OCI-LY7 (cell line): ENCODE results near the gene FASTKD1. TPM values are rescaled to one million over a fixed set of nuclear protein-coding genes. Genes with fewer than 3 reads are reported as not detected.

Experiments
- BruUV-seq: library from RNA; stranded (reverse); fragments of 400-500 nt; replicated peaks from 2 replicates; lab custom pipeline; 2021; lab: Mats Ljungman, UMichigan
- CTCF ChIA-PET: fragments of 300-600 bp; sonication (Branson Sonifier 250); formaldehyde crosslinking; loops from one replicate; lab custom pipeline; 2022; ENCODE audit warnings: antibody characterized with exemption; ENCODE audit not compliant: unreplicated experiment; lab: Charles Lee
- POLR2A ChIA-PET: fragments of 300-600 bp; sonication (Branson Sonifier 250); formaldehyde crosslinking; loops from one replicate; lab custom pipeline; 2022; ENCODE audit warnings: antibody characterized with exemption; lab: Charles Lee
- DNase-seq: peaks from one replicate; pipeline ENCODE4 v3.0.0-alpha.2; 2015; ENCODE audit warnings: low spot score
- H2AFZ ChIP-seq: fragments of 200-600 bp; sonication (generic), shearing (Covaris generic); 2 replicates; pipeline ENCODE4 v1.6.1; 2014; ENCODE audit warnings: mild to moderate bottlenecking, antibody characterized with exemption, low read length, moderate library complexity
- H3K27ac ChIP-seq: fragments of 200-600 bp; sonication (generic); 2 replicates; pipeline ENCODE4 v1.5.1; 2014; ENCODE audit warnings: mixed run types, low read depth, mild to moderate bottlenecking, moderate library complexity, low read length, inconsistent platforms; ENCODE audit not compliant: poor library complexity, severe bottlenecking
- H3K36me3 ChIP-seq: fragments of 200-600 bp; sonication (generic); 2 replicates; pipeline ENCODE4 v1.6.1; 2014; ENCODE audit warnings: mild to moderate bottlenecking, antibody characterized with exemption, low read length, moderate library complexity, mixed read lengths; ENCODE audit not compliant: insufficient read depth
- H3K4me1 ChIP-seq: fragments of 200-600 bp; sonication (generic); 2 replicates; pipeline ENCODE4 v1.5.1; 2014; ENCODE audit warnings: mild to moderate bottlenecking, low read length; ENCODE audit not compliant: insufficient read depth, poor library complexity, severe bottlenecking
- H3K4me2 ChIP-seq: fragments of 200-600 bp; sonication (generic); 2 replicates; pipeline ENCODE4 v1.6.1; 2014; ENCODE audit warnings: mild to moderate bottlenecking, low read length
- H3K4me3 ChIP-seq: fragments of 200-600 bp; sonication (generic); 2 replicates; pipeline ENCODE4 v1.5.1; 2014; ENCODE audit warnings: mild to moderate bottlenecking, low read depth, low read length; ENCODE audit not compliant: poor library complexity, severe bottlenecking
- H3K79me2 ChIP-seq: fragments of 200-600 bp; sonication (generic); 2 replicates; pipeline ENCODE4 v1.6.1; 2016; ENCODE audit warnings: low read depth, mild to moderate bottlenecking, low read length, moderate library complexity, mixed read lengths; ENCODE audit not compliant: insufficient read depth
- H3K9me2 ChIP-seq: fragments of 200-600 bp; sonication (generic); 2 replicates; pipeline ENCODE4 v1.6.1; 2016; ENCODE audit warnings: mild to moderate bottlenecking, low read length, mixed read lengths; ENCODE audit not compliant: insufficient read depth
- H3K9me3 ChIP-seq: fragments of 200-600 bp; sonication (generic); 2 replicates; pipeline ENCODE4 v1.6.1; 2014; ENCODE audit warnings: mild to moderate bottlenecking, mixed run types, low read length, mixed read lengths
- H4K20me1 ChIP-seq: fragments of 200-600 bp; sonication (generic); 2 replicates; pipeline ENCODE4 v1.6.1; 2014; ENCODE audit warnings: mild to moderate bottlenecking, antibody characterized with exemption, low read length, moderate library complexity, mixed read lengths; ENCODE audit not compliant: insufficient read depth
- CTCF ChIP-seq: fragments of 200-600 bp; sonication (generic); conservative IDR thresholded peaks from 2 replicates; pipeline ENCODE4 v1.5.1; 2014; ENCODE audit warnings: mild to moderate bottlenecking, antibody characterized with exemption, low read length, moderate library complexity, mixed read lengths
- EZH2phosphoT487 ChIP-seq: fragments of 200-600 bp; sonication (generic); IDR thresholded peaks from 2 replicates; pipeline ENCODE4 v1.6.1; 2018; ENCODE audit warnings: low read depth, borderline replicate concordance, mild to moderate bottlenecking, mixed run types, antibody characterized with exemption, low read length, moderate library complexity, mixed read lengths
- intact Hi-C: fragments of 100-400 bp; cut with micrococcal nuclease; formaldehyde crosslinking; loops from one replicate; pipeline ENCODE4 v1.10.0; 2022; ENCODE audit not compliant: unreplicated experiment
- total RNA-seq, 2 experiments: library from RNA; depleted of rRNA in 1 of 2; stranded (reverse); fragments of >200 nt in 1 of 2; shearing (Covaris generic) in 1 of 2; gene quantifications; 2 replicates each; pipeline ENCODE4 v1.2.3, GENCODE V29; 2014 to 2022

Gene FASTKD1
- total RNA-seq, 2 experiments from 2014 or later = 34.6 to 54.9 TPM

GRCh38 chr2:169510496-169510895 is 63.2 kb downstream of the FASTKD1 start:
- Histone ChIP-seq H3K4me1 (no peaks in the 10 kb centered on the region), H3K9me2 (no peaks in the 10 kb centered on the region), H3K4me3 (no peak overlapping the region), H3K79me2 (no peaks in the 10 kb centered on the region), H3K4me2 (no peak overlapping the region), H3K27ac (no peak overlapping the region), H3K9me3 (no peaks in the 10 kb centered on the region), H4K20me1 (no peaks in the 10 kb centered on the region), H3K36me3 (no peaks in the 10 kb centered on the region), H2AFZ (no peak overlapping the region)
- intact Hi-C loops = no loop called here
- ChIA-PET CTCF (no interaction called here), POLR2A (no interaction called here)
- BruUV-seq = no TSS peak
- TF ChIP-seq CTCF = no peak
- TF ChIP-seq EZH2phosphoT487 = no peak
- DNase-seq = no peak

GRCh38 chr2:169509955-169510354 is 63.7 kb downstream of the FASTKD1 start:
- CTCF ChIA-PET = no interaction called here

More at GRCh38 chr2:169509955-169510354, 63.7 kb downstream of the FASTKD1 start:
- H3K36me3 ChIP-seq = no peaks in the 10 kb centered on the region
- DNase-seq = no peak
- no peaks in the 10 kb centered on the region for H3K4me1 ChIP-seq
- H4K20me1 ChIP-seq = no peaks in the 10 kb centered on the region
- no peaks in the 10 kb centered on the region for H3K79me2 ChIP-seq
- no peak overlapping the region for H3K4me2 ChIP-seq
- intact Hi-C loops = no loop called here
- no peaks in the 10 kb centered on the region for H3K9me3 ChIP-seq
- H3K27ac ChIP-seq = no peak overlapping the region
- no peak overlapping the region for H2AFZ ChIP-seq
- TF ChIP-seq CTCF (no peak), EZH2phosphoT487 (no peak)
- no peaks in the 10 kb centered on the region for H3K9me2 ChIP-seq
- POLR2A ChIA-PET = interaction anchor here (1.2 kb wide), 1 partner anchor 11 kb away, joined by 3 read pairs; no protein-coding TSS in a partner anchor
- H3K4me3 ChIP-seq = no peak overlapping the region
- no TSS peak for BruUV-seq
